ENCODE results near the gene GPR37L1. TPM values are rescaled to one million over a fixed set of nuclear protein-coding genes. Genes with fewer than 3 reads are reported as not detected.

Gene GPR37L1
- total and polyA plus RNA-seq, 2 of the 8 experiments (the other 6 are each of a cell fraction or from before 2014, with no cell fraction given) = 0.13 to 0.23 TPM

DNA sequence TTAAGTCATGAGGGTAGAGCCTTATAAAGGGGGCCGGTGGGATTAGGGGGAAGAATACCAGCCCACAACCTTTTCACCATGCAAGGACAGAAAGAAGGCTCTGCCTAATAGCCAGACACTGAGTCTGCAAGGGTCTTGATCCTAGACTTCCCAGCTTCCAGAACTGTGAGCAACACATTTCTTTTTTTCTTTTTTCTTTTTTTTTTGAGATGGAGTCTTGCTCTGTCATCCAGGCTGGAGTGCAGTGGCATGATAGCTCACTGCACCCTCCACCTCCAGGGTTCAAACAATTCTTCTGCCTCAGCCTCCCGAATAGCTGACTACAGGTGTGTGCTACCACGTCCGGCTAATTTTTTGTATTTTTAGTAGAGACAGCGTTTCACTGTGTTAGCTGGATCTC lies 23.6 kb downstream of the GPR37L1 start (continued):
- TF ChIP-seq GABPA (IDR thresholded peaks at IDR 0.05; ENCODE audit: borderline replicate concordance, insufficient read depth, low read length) = no peak
